RWPE2 (cell line): Measurements from ENCODE around the gene GAPVD1.
A peak's percentile ranks its signal among the peaks of the same experiment; 100 is the strongest.
"Not testable (repeated sequence)": the region's sequence is repeated elsewhere in the genome, so short reads cannot be mapped to it uniquely, and the experiment has no call there.

Experiments used
- ATAC-seq: fragments of 200-7000 bp; cut with Tn5 transposase; 3 replicates; pipeline ENCODE4 v1.9.1; 2021; ENCODE audit warnings: low read depth
- DNase-seq: peaks from one replicate; pipeline ENCODE4 v3.0.0-alpha.2; 2020; ENCODE audit warnings: low spot score
- H3K27ac ChIP-seq: fragments of 450-650 bp; 2 replicates; pipeline ENCODE4 v1.5.1; 2017; ENCODE audit warnings: mild to moderate bottlenecking; ENCODE audit not compliant: poor library complexity, severe bottlenecking
- H3K27me3 ChIP-seq: fragments of 250-450 bp; sonication (Bioruptor Pico); 2 replicates; pipeline ENCODE4 v1.5.1; 2021; ENCODE audit warnings: mild to moderate bottlenecking, moderate library complexity; ENCODE audit not compliant: insufficient read depth, poor library complexity, severe bottlenecking
- H3K36me3 ChIP-seq: fragments of 250-450 bp; sonication (Bioruptor Pico); 2 replicates; pipeline ENCODE4 v1.5.1; 2020; ENCODE audit warnings: low read depth, mild to moderate bottlenecking, moderate library complexity
- H3K4me1 ChIP-seq: fragments of 250-450 bp; sonication (Bioruptor Pico); 2 replicates; pipeline ENCODE4 v1.5.1; 2021; ENCODE audit warnings: mild to moderate bottlenecking, moderate library complexity; ENCODE audit not compliant: insufficient read depth, poor library complexity, severe bottlenecking
- H3K4me3 ChIP-seq: fragments of 250-450 bp; sonication (Bioruptor Pico); 2 replicates; pipeline ENCODE4 v1.5.1; 2021; ENCODE audit warnings: mild to moderate bottlenecking, moderate library complexity; ENCODE audit not compliant: severe bottlenecking
- H3K9me3 ChIP-seq: fragments of 250-450 bp; sonication (Bioruptor Pico); 2 replicates; pipeline ENCODE4 v1.5.1; 2021; ENCODE audit warnings: mild to moderate bottlenecking, moderate library complexity; ENCODE audit not compliant: severe bottlenecking
- TF ChIP-seq, protein P1 (sequence below): fragments of 450-650 bp; IDR thresholded peaks from one replicate; pipeline ENCODE4 v1.5.1; 2017; ENCODE audit warnings: mild to moderate bottlenecking, moderate library complexity; ENCODE audit not compliant: poor library complexity, severe bottlenecking

Gene GAPVD1

GRCh38 chr9:125260561-125260960 lies 1.1 kb upstream of the GAPVD1 start:
- Histone ChIP-seq H3K27me3 (no peaks in the 10 kb centered on the region), H3K9me3 (no peaks in the 10 kb centered on the region), H3K4me1 (peaks cover 5% of the 10 kb centered on the region), H3K4me3 (no peak overlapping the region), H3K36me3 (peaks cover 14% of the 10 kb centered on the region), H3K27ac (no peak overlapping the region)
- TF ChIP-seq, protein P1, sequence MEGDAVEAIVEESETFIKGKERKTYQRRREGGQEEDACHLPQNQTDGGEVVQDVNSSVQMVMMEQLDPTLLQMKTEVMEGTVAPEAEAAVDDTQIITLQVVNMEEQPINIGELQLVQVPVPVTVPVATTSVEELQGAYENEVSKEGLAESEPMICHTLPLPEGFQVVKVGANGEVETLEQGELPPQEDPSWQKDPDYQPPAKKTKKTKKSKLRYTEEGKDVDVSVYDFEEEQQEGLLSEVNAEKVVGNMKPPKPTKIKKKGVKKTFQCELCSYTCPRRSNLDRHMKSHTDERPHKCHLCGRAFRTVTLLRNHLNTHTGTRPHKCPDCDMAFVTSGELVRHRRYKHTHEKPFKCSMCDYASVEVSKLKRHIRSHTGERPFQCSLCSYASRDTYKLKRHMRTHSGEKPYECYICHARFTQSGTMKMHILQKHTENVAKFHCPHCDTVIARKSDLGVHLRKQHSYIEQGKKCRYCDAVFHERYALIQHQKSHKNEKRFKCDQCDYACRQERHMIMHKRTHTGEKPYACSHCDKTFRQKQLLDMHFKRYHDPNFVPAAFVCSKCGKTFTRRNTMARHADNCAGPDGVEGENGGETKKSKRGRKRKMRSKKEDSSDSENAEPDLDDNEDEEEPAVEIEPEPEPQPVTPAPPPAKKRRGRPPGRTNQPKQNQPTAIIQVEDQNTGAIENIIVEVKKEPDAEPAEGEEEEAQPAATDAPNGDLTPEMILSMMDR: no peak
- ATAC-seq (no peak), DNase-seq (no peak)

DNA sequence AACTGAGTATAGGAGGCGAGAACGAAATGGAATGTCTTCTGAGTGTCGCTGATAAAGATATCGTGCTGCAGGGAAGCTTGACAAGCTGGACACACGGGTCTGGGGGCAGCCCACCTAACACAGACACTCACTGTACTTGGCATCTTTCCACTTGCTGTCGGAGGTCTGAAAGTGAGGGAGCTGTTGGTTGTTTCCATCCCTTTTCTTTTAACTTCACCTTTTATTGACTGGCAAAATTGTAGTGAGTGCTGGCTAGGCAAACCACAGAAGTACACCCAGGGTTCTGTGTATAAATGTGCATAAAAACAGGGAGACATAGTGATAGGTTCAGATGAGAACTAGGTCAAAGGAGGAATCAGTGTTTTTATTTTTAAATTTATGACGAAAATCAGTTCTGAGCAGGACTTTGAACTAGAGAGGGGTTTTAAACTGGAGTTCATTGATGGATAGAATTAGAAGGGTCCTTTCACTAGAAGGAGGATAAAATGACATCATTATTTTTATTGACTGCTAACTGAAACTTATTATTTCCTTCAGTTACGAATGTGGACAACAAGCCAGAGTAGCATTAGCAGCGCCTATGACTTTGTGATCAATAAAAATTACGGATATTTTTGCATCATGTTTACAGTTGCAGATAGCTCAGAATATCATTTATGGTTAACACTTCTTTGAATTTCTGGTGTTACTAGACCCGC lies 817 bp downstream of the GAPVD1 start:
- H3K36me3 ChIP-seq: peaks cover 23% of the 10 kb centered on the region
- peak overlapping the region; percentile 90 for H3K4me3 ChIP-seq
- peaks cover 5% of the 10 kb centered on the region for H3K4me1 ChIP-seq
- H3K27me3 ChIP-seq: no peaks in the 10 kb centered on the region
- TF ChIP-seq, protein P1: no peak
- H3K27ac ChIP-seq: peak overlapping the region; percentile 33
- ATAC-seq (peak; percentile 3; the same call in 2 of the 3 replicates), DNase-seq (no peak)
- H3K9me3 ChIP-seq: no peaks in the 10 kb centered on the region

- not testable (repeated sequence) for DNase-seq, ATAC-seq, H3K4me1 ChIP-seq, H3K27me3 ChIP-seq, H3K27ac ChIP-seq, H3K4me3 ChIP-seq, H3K9me3 ChIP-seq
- peaks cover 25% of the 10 kb centered on the region for H3K36me3 ChIP-seq
Measured at GRCh38 chr9:125264068-125264467, 2.4 kb downstream of the GAPVD1 start.

- DNase-seq (no peak), ATAC-seq (no peak)
- no peaks in the 10 kb centered on the region for H3K27me3 ChIP-seq
- TF ChIP-seq, protein P1: no peak
- no peak overlapping the region for H3K4me3 ChIP-seq
- H3K36me3 ChIP-seq: peaks cover 46% of the 10 kb centered on the region
- H3K4me1 ChIP-seq: peaks cover 15% of the 10 kb centered on the region
- no peaks in the 10 kb centered on the region for H3K9me3 ChIP-seq
- no peak overlapping the region for H3K27ac ChIP-seq
Measured at GRCh38 chr9:125268394-125269013, 6.9 kb downstream of the GAPVD1 start.

GRCh38 chr9:125269014-125269397 lies 7.4 kb downstream of the GAPVD1 start:
- Histone ChIP-seq H3K4me3 (no peak overlapping the region), H3K36me3 (peaks cover 41% of the 10 kb centered on the region), H3K27ac (no peak overlapping the region), H3K27me3 (no peaks in the 10 kb centered on the region), H3K4me1 (peaks cover 15% of the 10 kb centered on the region), H3K9me3 (no peaks in the 10 kb centered on the region)
- TF ChIP-seq, protein P1: no peak
- ATAC-seq (no peak), DNase-seq (no peak)
